Measurements from ENCODE around the gene CFAP410.

DNA sequence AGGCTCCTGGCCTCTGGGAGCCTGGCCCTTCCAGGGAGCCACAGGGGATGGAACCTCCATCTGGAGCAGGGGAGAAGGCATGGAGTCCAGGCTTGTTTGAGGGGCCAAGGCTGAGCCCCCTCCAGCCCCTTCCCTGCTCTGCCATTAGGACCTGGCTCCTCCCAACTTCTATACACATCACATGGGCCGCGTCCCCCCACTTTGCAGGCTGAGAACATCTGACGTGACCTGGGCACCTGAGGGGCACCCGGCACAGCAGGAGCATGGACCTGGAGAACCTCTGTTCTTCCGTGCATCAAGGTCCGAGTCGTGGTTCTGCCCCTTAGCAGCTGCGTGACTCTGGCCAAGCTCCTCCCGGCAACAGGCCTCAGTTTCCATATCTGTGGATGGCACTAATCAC, 57.4 kb downstream of the CFAP410 start:
- TF ChIP-seq CTCF (conservative IDR thresholded peaks at IDR 0.05 in 1 of 2, IDR thresholded peaks at IDR 0.05 in 1 of 2; ENCODE audit: extremely low read depth in 1 of 2, insufficient read depth in 1 of 2, low read depth in 1 of 2, low read length in 2 of 2) (no peak), EZH2 (IDR thresholded peaks at IDR 0.05; ENCODE audit: borderline replicate concordance, low read length) (no peak)
